ENCODE data around the gene PEF1.

DNA sequence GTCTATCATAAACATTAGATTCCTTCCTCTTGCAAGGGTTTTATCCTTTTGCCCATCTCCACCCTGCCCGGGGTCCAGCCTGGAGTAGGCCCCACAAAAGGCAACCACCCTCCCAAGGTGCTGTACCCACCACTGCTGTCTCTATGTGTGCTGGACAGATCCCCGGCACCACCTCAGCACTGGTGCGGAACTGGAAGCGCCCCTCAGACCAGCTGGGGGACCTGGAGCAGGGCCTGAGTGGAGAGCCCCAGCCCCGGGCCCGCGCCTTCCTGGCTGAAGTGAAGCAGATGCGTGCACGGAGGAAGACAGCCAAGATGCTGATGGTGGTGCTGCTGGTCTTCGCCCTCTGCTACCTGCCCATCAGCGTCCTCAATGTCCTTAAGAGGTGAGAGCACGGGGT is 21.3 kb downstream of the PEF1 start:
- TF ChIP-seq, protein P1, sequence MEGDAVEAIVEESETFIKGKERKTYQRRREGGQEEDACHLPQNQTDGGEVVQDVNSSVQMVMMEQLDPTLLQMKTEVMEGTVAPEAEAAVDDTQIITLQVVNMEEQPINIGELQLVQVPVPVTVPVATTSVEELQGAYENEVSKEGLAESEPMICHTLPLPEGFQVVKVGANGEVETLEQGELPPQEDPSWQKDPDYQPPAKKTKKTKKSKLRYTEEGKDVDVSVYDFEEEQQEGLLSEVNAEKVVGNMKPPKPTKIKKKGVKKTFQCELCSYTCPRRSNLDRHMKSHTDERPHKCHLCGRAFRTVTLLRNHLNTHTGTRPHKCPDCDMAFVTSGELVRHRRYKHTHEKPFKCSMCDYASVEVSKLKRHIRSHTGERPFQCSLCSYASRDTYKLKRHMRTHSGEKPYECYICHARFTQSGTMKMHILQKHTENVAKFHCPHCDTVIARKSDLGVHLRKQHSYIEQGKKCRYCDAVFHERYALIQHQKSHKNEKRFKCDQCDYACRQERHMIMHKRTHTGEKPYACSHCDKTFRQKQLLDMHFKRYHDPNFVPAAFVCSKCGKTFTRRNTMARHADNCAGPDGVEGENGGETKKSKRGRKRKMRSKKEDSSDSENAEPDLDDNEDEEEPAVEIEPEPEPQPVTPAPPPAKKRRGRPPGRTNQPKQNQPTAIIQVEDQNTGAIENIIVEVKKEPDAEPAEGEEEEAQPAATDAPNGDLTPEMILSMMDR (IDR thresholded peaks at IDR 0.05) = no peak
- no peak for TF ChIP-seq POLR2AphosphoS5 (IDR thresholded peaks at IDR 0.05; ENCODE audit: insufficient read depth in 1 of 2, low read depth in 1 of 2)

Data from vagina (tissue), 2 donors.